ENCODE data around the gene OAT. TPM values are rescaled to one million over a fixed set of nuclear protein-coding genes. Genes with fewer than 3 reads are reported as not detected.

Gene OAT
- total and polyA plus RNA-seq, 2 of the 4 experiments (the other 2 are of a cell fraction), result 110 to 152 TPM

GRCh38 chr10:124450012-124450782 lies 31.5 kb upstream of the OAT start, which contains the start of gene NKX1-2:
TSS of gene NKX1-2 (minus strand) at chr10:124450035. CDS start at chr10:124449943, 92 bp downstream.
- CTCF ChIA-PET, result no interaction called here
- no peak within 1 kb of the TSS; the same call in 1 of the 2 replicates for H3K4me2 ChIP-seq (ENCODE audit: low read depth, low read length)

More at GRCh38 chr10:124450012-124450782, 31.5 kb upstream of the OAT start, which contains the start of gene NKX1-2:
- no TSS peak for BruUV-seq (replicated peaks)
- Histone ChIP-seq H4K20me1 (ENCODE audit: insufficient read depth, low read length) (no peaks in the 10 kb centered on the region), H3K18ac (ENCODE audit: low read depth, low read length) (no peak within 1 kb of the TSS), H2AK5ac (ENCODE audit: low read depth, low read length) (no peak within 1 kb of the TSS), H2AK9ac (replicated peaks; ENCODE audit: low read depth, low read length, poor library complexity) (no peak within 1 kb of the TSS), H4K8ac (ENCODE audit: low read depth in 2 of 2, low read length in 2 of 2) (no peak within 1 kb of the TSS), H3K4ac (ENCODE audit: low read depth, low read length) (no peak within 1 kb of the TSS), H3K23ac (ENCODE audit: low read depth, low read length) (no peak within 1 kb of the TSS; the same call in 1 of the 2 replicates), H3K9me3 (ENCODE audit: control insufficient read depth, insufficient read depth, low read length) (no peaks in the 10 kb centered on the region; the same call in 1 of the 2 replicates), H2AFZ (replicated peaks; ENCODE audit: low read length, poor library complexity) (no peak within 1 kb of the TSS), H3K9me1 (ENCODE audit: insufficient read depth, low read length) (no peaks in the 10 kb centered on the region), H3K27ac (ENCODE audit: insufficient read depth, low read length) (no peak within 1 kb of the TSS), H4K91ac (ENCODE audit: insufficient read depth, low read depth, low read length) (no peak within 1 kb of the TSS), H2BK5ac (ENCODE audit: low read depth, low read length, poor library complexity, severe bottlenecking) (no peak within 1 kb of the TSS), H3K36me3 (ENCODE audit: control insufficient read depth, insufficient read depth, low read length) (no peaks in the 10 kb centered on the region), H2BK20ac (ENCODE audit: low read depth, low read length) (no peak within 1 kb of the TSS), H3K79me1 (ENCODE audit: low read depth in 1 of 2, low read length in 2 of 2) (no peaks in the 10 kb centered on the region), H3K4me1 (ENCODE audit: control insufficient read depth, insufficient read depth, low read length) (no peaks in the 10 kb centered on the region; the same call in 1 of the 2 replicates), H2BK120ac (ENCODE audit: low read depth, low read length) (no peak within 1 kb of the TSS), H3K4me3 (ENCODE audit: insufficient read depth, low read depth, low read length) (no peak within 1 kb of the TSS), H4K5ac (ENCODE audit: low read depth, low read length) (no peak within 1 kb of the TSS), H3K9ac (ENCODE audit: low read depth, low read length) (no peak within 1 kb of the TSS), H3K56ac (ENCODE audit: extremely low read depth, insufficient read depth, low read length) (no peak within 1 kb of the TSS), H3K14ac (replicated peaks; ENCODE audit: low read depth, low read length) (no peak within 1 kb of the TSS), H2BK15ac (ENCODE audit: low read depth, low read length) (no peak within 1 kb of the TSS), H3K27me3 (ENCODE audit: control insufficient read depth, insufficient read depth, low read length) (peaks cover 87% of the 10 kb centered on the region)
- in situ Hi-C loops (cut with MboI; ENCODE audit: low sequenced_read_pairs) (no loop called here), dilution Hi-C loops (cut with HindIII; ENCODE audit: low sequenced_read_pairs, unreplicated experiment) (no loop called here), intact Hi-C loops (cut with micrococcal nuclease) (no loop called here)
- POLR2A ChIA-PET (ENCODE audit: unreplicated experiment), result no interaction called here
- TF ChIP-seq RFX5 (IDR thresholded peaks at IDR 0.05; ENCODE audit: low read depth, low read length), result no peak
- no peak for TF ChIP-seq MAZ (IDR thresholded peaks at IDR 0.05; ENCODE audit: borderline replicate concordance, low read depth, low read length)
- no peak for TF ChIP-seq RAD21 (IDR thresholded peaks at IDR 0.05; ENCODE audit: low read length)
- no peak for TF ChIP-seq FOS (IDR thresholded peaks at IDR 0.05; ENCODE audit: low read depth, low read length)
- no peak for TF ChIP-seq CHD1 (IDR thresholded peaks at IDR 0.05; ENCODE audit: low read depth, low read length)
- TF ChIP-seq BHLHE40 (IDR thresholded peaks at IDR 0.05; ENCODE audit: low read depth, low read length), result no peak
- no peak for TF ChIP-seq MAFK (IDR thresholded peaks at IDR 0.05; ENCODE audit: low read depth, low read length)
- TF ChIP-seq CEBPB (IDR thresholded peaks at IDR 0.05; ENCODE audit: low read depth, low read length), result no peak
- TF ChIP-seq SMC3 (IDR thresholded peaks at IDR 0.05; ENCODE audit: low read depth, low read length), result no peak
- TF ChIP-seq, protein P1, sequence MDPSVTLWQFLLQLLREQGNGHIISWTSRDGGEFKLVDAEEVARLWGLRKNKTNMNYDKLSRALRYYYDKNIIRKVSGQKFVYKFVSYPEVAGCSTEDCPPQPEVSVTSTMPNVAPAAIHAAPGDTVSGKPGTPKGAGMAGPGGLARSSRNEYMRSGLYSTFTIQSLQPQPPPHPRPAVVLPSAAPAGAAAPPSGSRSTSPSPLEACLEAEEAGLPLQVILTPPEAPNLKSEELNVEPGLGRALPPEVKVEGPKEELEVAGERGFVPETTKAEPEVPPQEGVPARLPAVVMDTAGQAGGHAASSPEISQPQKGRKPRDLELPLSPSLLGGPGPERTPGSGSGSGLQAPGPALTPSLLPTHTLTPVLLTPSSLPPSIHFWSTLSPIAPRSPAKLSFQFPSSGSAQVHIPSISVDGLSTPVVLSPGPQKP (IDR thresholded peaks at IDR 0.05; ENCODE audit: borderline replicate concordance, low read depth, low read length), result no peak
- no peak for TF ChIP-seq POLR2A (IDR thresholded peaks at IDR 0.05; ENCODE audit: low read depth, low read length)
- no peak for TF ChIP-seq USF2 (IDR thresholded peaks at IDR 0.05; ENCODE audit: low read depth, low read length)
- no peak for TF ChIP-seq NFE2L2 (IDR thresholded peaks at IDR 0.05; ENCODE audit: low read depth, low read length)
- DNase-seq (no peak), ATAC-seq (ENCODE audit: low read depth) (peak; percentile 31)
- WGBS, 2 experiments (ENCODE audit: extremely low coverage in 2 of 2, insufficient read length in 1 of 2), result 0% methylated on average over 7 of the region's 57 CpGs; no CpG with 5 or more reads in 1 of the 2 experiments
